ENCODE measurements around the gene PML.

DNA sequence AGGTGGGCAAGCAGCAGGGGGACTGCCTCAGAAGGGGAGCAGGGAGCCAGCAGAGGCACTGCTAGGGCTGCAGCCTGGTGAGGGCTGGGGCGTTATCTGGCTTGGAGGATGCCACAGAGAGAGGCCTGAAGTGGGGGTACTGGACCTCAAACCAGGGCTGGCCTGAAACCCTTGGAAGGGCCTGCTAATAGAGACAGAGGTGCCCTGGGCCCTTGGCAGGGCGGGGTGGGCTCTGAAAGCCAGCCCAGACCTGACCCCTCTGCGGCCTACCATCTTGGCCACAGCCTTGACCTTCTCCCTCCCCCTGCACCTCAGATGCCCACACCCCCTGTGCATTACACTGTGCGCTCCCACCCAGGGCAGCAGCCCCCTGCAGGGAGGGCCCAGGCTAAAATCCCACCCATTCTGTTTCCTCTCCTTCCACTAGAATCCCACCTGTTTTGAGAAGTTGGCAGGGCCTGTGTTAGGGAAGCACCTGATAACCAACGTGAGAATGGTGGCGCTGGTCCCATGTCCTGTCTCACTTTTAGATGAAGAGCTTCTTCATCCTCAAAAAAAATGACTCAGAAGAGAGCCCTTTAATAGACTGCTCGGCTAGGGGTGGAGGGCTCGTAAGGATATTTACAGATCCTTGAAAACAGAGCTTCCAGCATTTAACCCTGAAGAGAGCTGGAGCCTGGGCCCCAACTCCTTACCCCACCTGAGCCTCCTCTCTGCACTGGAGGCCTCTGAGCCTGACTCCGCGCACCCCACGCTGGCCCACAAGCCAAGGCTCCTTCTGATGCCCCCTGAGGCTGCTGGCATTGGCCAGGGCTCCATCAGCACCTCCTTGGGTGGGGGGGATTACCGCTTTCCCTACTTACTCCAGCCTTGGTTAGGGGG, 38.4 kb upstream of the PML start:
- TF ChIP-seq CTCF (IDR thresholded peaks at IDR 0.05) (no peak), POLR2A (IDR thresholded peaks at IDR 0.05) (no peak)

All from ovary (tissue), 3 donors.